HCT116 (cell line): Measurements from ENCODE around the gene MED1. TPM values are rescaled to one million over a fixed set of nuclear protein-coding genes. Genes with fewer than 3 reads are reported as not detected.
A peak's percentile ranks its signal among the peaks of the same experiment; 100 is the strongest.

Source experiments
- ATAC-seq: fragments of 200-7000 bp; cut with Tn5 transposase; 2 replicates; pipeline ENCODE4 v1.9.1; 2020; ENCODE audit warnings: mild to moderate bottlenecking, moderate library complexity
- Bru-seq: library from RNA; stranded (reverse); fragments of 400-500 nt; gene quantifications from one replicate; lab custom pipeline; 2021; lab: Mats Ljungman, UMichigan
- BruChase-seq, 2 experiments: library from RNA; stranded (reverse); fragments of 400-500 nt; gene quantifications; one replicate each; lab custom pipeline; 2021; lab: Mats Ljungman, UMichigan
- BruUV-seq: library from RNA; stranded (reverse); fragments of 400-500 nt; replicated peaks from 2 replicates; lab custom pipeline; 2021; lab: Mats Ljungman, UMichigan
- CTCF ChIA-PET: fragments of 300-600 bp; sonication (Branson Sonifier 250); formaldehyde crosslinking; loops from one replicate; lab custom pipeline; 2021; ENCODE audit warnings: antibody characterized with exemption; lab: Charles Lee
- POLR2A ChIA-PET: fragments of 300-600, 350-600 bp; sonication (Branson Sonifier 250); formaldehyde crosslinking; loops from one replicate; lab custom pipeline; 2021; ENCODE audit warnings: antibody characterized with exemption; lab: Charles Lee
- RAD21 ChIA-PET, 2 experiments: fragments of 300-600 bp; sonication (Branson Sonifier 250); formaldehyde crosslinking; loops; one replicate each; lab custom pipeline; 2023; ENCODE audit warnings: low total read pairs in 2 of 2; ENCODE audit not compliant: uncharacterized antibody in 2 of 2, unreplicated experiment in 2 of 2, low non-redundant PET in 1 of 2; lab: Charles Lee
- DNase-seq: peaks from one replicate; pipeline ENCODE4 v3.0.0-alpha.2; 2010; ENCODE audit warnings: low read depth, low spot score
- H2AFZ ChIP-seq: fragments of 200-600 bp; shearing (Covaris generic), sonication (generic); 2 replicates; pipeline ENCODE4 v1.6.1; 2017; ENCODE audit warnings: low read depth, mixed run types, mixed read lengths, antibody characterized with exemption, low read length; ENCODE audit not compliant: poor library complexity, severe bottlenecking
- H3K27ac ChIP-seq: 2 replicates; pipeline ENCODE4 v1.5.1; 2012; ENCODE audit warnings: low read depth, low read length
- H3K27me3 ChIP-seq: fragments of 200-600 bp; sonication (generic); 2 replicates; pipeline ENCODE4 v1.6.1; 2016; ENCODE audit warnings: mixed run types, low read length, mixed read lengths; ENCODE audit not compliant: insufficient read depth
- H3K36me3 ChIP-seq, 2 experiments: fragments of 200-500 bp in 1 of 2; fragments of 200-600 bp in 1 of 2; sonication (Bioruptor generic) in 1 of 2; sonication (generic) in 1 of 2; 2 replicates each; pipeline versions ENCODE4 v1.5.1 to v1.6.1; 2014 to 2016; ENCODE audit warnings: low read length in 2 of 2, inconsistent platforms in 1 of 2, mixed read lengths in 1 of 2, mixed run types in 1 of 2; ENCODE audit not compliant: insufficient read depth in 2 of 2, control insufficient read depth in 1 of 2
- H3K4me1 ChIP-seq, 2 experiments: fragments of 200-600 bp in 1 of 2; sonication (generic) in 1 of 2; 2 replicates each; pipeline versions ENCODE4 v1.5.1 to v1.6.1; 2012 to 2017; ENCODE audit warnings: low read length in 2 of 2, inconsistent platforms in 1 of 2, mild to moderate bottlenecking in 1 of 2, mixed read lengths in 1 of 2, mixed run types in 1 of 2, moderate library complexity in 1 of 2; ENCODE audit not compliant: insufficient read depth in 2 of 2, control insufficient read depth in 1 of 2
- H3K4me2 ChIP-seq: fragments of 200-600 bp; sonication (generic); 2 replicates; pipeline ENCODE4 v1.6.1; 2017; ENCODE audit warnings: mixed run types, low read length, mixed read lengths
- H3K4me3 ChIP-seq, 2 experiments: fragments of 200-600 bp in 1 of 2; sonication (generic) in 1 of 2; replicated peaks in 1 of 2; 2 replicates each; pipeline ENCODE4 v1.5.1; 2011 to 2016; ENCODE audit warnings: low read length in 2 of 2, control low read depth in 1 of 2, low read depth in 1 of 2, mild to moderate bottlenecking in 1 of 2, mixed read lengths in 1 of 2, mixed run types in 1 of 2
- H3K79me2 ChIP-seq: fragments of 200-600 bp; sonication (generic); 2 replicates; pipeline ENCODE4 v1.6.1; 2017; ENCODE audit warnings: mild to moderate bottlenecking, mixed run types, low read length, moderate library complexity, mixed read lengths; ENCODE audit not compliant: insufficient read depth
- H3K9ac ChIP-seq: fragments of 200-600 bp; sonication (generic); 2 replicates; pipeline ENCODE4 v1.6.1; 2016; ENCODE audit warnings: low read length, mixed read lengths
- H3K9me2 ChIP-seq: fragments of 200-600 bp; sonication (generic), shearing (Covaris generic); 2 replicates; pipeline ENCODE4 v1.6.1; 2017; ENCODE audit warnings: mixed run types, mild to moderate bottlenecking, moderate library complexity; ENCODE audit not compliant: insufficient read depth
- H3K9me3 ChIP-seq, 2 experiments: fragments of 200-500 bp in 1 of 2; fragments of 200-600 bp in 1 of 2; sonication (Bioruptor generic) in 1 of 2; sonication (generic) in 1 of 2; 2 replicates each; pipeline ENCODE4 v1.6.1; 2014 to 2017; ENCODE audit warnings: low read length in 2 of 2, mixed read lengths in 2 of 2, inconsistent platforms in 1 of 2, low read depth in 1 of 2, mild to moderate bottlenecking in 1 of 2, mixed run types in 1 of 2, moderate library complexity in 1 of 2; ENCODE audit not compliant: control insufficient read depth in 1 of 2, insufficient read depth in 1 of 2
- H4K20me1 ChIP-seq: fragments of 200-600 bp; sonication (generic), shearing (Covaris generic); 2 replicates; pipeline ENCODE4 v1.6.1; 2017; ENCODE audit warnings: mixed run types, mild to moderate bottlenecking, moderate library complexity; ENCODE audit not compliant: insufficient read depth
- ATF3 ChIP-seq: IDR thresholded peaks from 2 replicates; pipeline ENCODE4 v1.6.1; 2012
- CBX3 ChIP-seq: IDR thresholded peaks from 2 replicates; pipeline ENCODE4 v1.6.1; 2012; ENCODE audit warnings: low read depth
- CEBPB ChIP-seq: IDR thresholded peaks from 2 replicates; pipeline ENCODE4 v1.6.1; 2012; ENCODE audit warnings: low read depth
- EGR1 ChIP-seq: IDR thresholded peaks from 2 replicates; pipeline ENCODE4 v1.6.1; 2012; ENCODE audit warnings: low read depth
- ELF1 ChIP-seq: IDR thresholded peaks from 2 replicates; pipeline ENCODE4 v1.6.1; 2012; ENCODE audit warnings: low read depth, borderline replicate concordance
- EZH2 ChIP-seq: fragments of 200-600 bp; sonication (generic); IDR thresholded peaks from 2 replicates; pipeline ENCODE4 v1.6.1; 2017; ENCODE audit warnings: antibody characterized with exemption, mixed run types
- EZH2phosphoT487 ChIP-seq: fragments of 200-600 bp; IDR thresholded peaks from 2 replicates; pipeline ENCODE4 v1.6.1; 2018; ENCODE audit warnings: antibody characterized with exemption, borderline replicate concordance
- FOSL1 ChIP-seq: IDR thresholded peaks from 2 replicates; pipeline ENCODE4 v1.6.1; 2012; ENCODE audit warnings: low read depth
- JUND ChIP-seq: IDR thresholded peaks from 2 replicates; pipeline ENCODE4 v1.6.1; 2012
- MAX ChIP-seq: IDR thresholded peaks from 2 replicates; pipeline ENCODE4 v1.6.1; 2012
- POLR2AphosphoS5 ChIP-seq: IDR thresholded peaks from 2 replicates; pipeline ENCODE4 v1.6.1; 2011; ENCODE audit warnings: mild to moderate bottlenecking, low read depth, low read length, moderate library complexity
- RAD21 ChIP-seq: IDR thresholded peaks from 2 replicates; pipeline ENCODE4 v1.6.1; 2012; ENCODE audit warnings: low read depth, mild to moderate bottlenecking
- SIN3A ChIP-seq: IDR thresholded peaks from 2 replicates; pipeline ENCODE4 v1.6.1; 2012; ENCODE audit warnings: low read depth
- SP1 ChIP-seq: IDR thresholded peaks from 2 replicates; pipeline ENCODE4 v1.6.1; 2012; ENCODE audit warnings: low read depth
- TCF7L2 ChIP-seq: IDR thresholded peaks from 2 replicates; pipeline ENCODE4 v1.7.0; 2011; ENCODE audit warnings: borderline replicate concordance, inconsistent platforms; ENCODE audit not compliant: insufficient read depth, insufficient read length; ENCODE audit errors: extremely low read depth
- ZFX ChIP-seq: fragments of 450-650 bp; IDR thresholded peaks from 2 replicates; pipeline ENCODE4 v1.6.1; 2017
- ZNF274 ChIP-seq: fragments of 200-500 bp; sonication (Bioruptor generic); IDR thresholded peaks from 2 replicates; pipeline ENCODE4 v1.6.1; 2014; ENCODE audit warnings: mild to moderate bottlenecking, low read depth, low read length, inconsistent platforms
- intact Hi-C: fragments of 100-400 bp; cut with micrococcal nuclease; formaldehyde crosslinking; loops from 2 replicates; pipeline ENCODE4 v1.10.0; 2022
- long read RNA-seq: library from polyadenylated mRNA; unstranded; transcript quantifications from one replicate; pipeline ENCODE4 v2.0.0, GENCODE V29; 2021; ENCODE audit not compliant: unreplicated experiment
- polyA plus RNA-seq: library from polyadenylated mRNA; unstranded; fragments of >200 nt; gene quantifications from 2 replicates; pipeline ENCODE4 v1.2.1, GENCODE V29; 2012; ENCODE audit warnings: missing spikeins
- total RNA-seq: library from RNA; stranded (reverse); gene quantifications from one replicate; pipeline ENCODE4 v1.2.1, GENCODE V29; 2021; ENCODE audit not compliant: unreplicated experiment
- TF ChIP-seq, protein P1 (sequence below), 3 experiments: fragments of 200-600 bp in 1 of 3; sonication (generic) in 1 of 3; IDR thresholded peaks in 2 of 3; conservative IDR thresholded peaks in 1 of 3; 2 replicates each; pipeline ENCODE4 v1.5.1; 2012 to 2017; ENCODE audit warnings: low read depth in 2 of 3, low read length in 2 of 3, antibody characterized with exemption in 1 of 3, borderline replicate concordance in 1 of 3, control low read depth in 1 of 3, mild to moderate bottlenecking in 1 of 3, mixed read lengths in 1 of 3, mixed run types in 1 of 3, moderate library complexity in 1 of 3; ENCODE audit not compliant: insufficient read depth in 1 of 3
- TF ChIP-seq, protein P2 (sequence below): IDR thresholded peaks from 2 replicates; pipeline ENCODE4 v1.6.1; 2012; ENCODE audit warnings: low read depth

The MED1 gene
- 55.7 TPM for total RNA-seq
- polyA plus RNA-seq = 21.2 and 27.4 TPM in 2 replicates
- percentile 77 among the genes with signal in this experiment for Bru-seq, nascent RNA
- BruChase-seq, experiment 1, labeled RNA remaining after a 6-hour chase = percentile 94 among the genes with signal in this experiment
- percentile 90 among the genes with signal in this experiment for BruChase-seq, experiment 2, labeled RNA remaining after a 2-hour chase
- long read RNA-seq, full-length matches to known transcripts = 4 of 35 reads
- long read RNA-seq, partial matches to known transcripts = 3 of 35 reads
- long read RNA-seq, other reads (novel, unspliced or antisense) = 28 of 35 reads

- H4K20me1 ChIP-seq = no peaks in the 10 kb centered on the region; the same call in 1 of the 2 replicates
- peak; percentile 93 for ATAC-seq
- H3K9ac ChIP-seq = peak within 1 kb of the TSS; percentile 98
- CTCF ChIA-PET = interaction anchor here (0.9 kb wide), 1 partner anchor 10 kb away, joined by 4 read pairs; the partner anchor contains the start of gene CDK12
- H2AFZ ChIP-seq = peak within 1 kb of the TSS; percentile 86
- H3K27ac ChIP-seq = peak within 1 kb of the TSS; percentile 64
- peaks cover 7 to 15% of the 10 kb centered on the region in 2 experiments; a peak in 3 of 4 replicates for H3K36me3 ChIP-seq
- DNase-seq = peak; percentile 96
- H3K27me3 ChIP-seq = no peaks in the 10 kb centered on the region
- RAD21 ChIA-PET = interaction anchor here in 1 of 2 experiments (0.8 kb wide), 1 partner anchor 10 kb away, joined by 4 read pairs; the partner anchor contains the start of gene CDK12
- peaks cover 2 to 19% of the 10 kb centered on the region in 2 experiments; a peak in 3 of 4 replicates for H3K4me1 ChIP-seq
- no TSS peak for BruUV-seq
- POLR2A ChIA-PET = interaction anchor here (0.7 to 3.4 kb wide), 6 partner anchors 9 to 278 kb away, joined by 3 to 24 read pairs (median 4); partner anchors contain the start of genes CDK12 and FBXL20
- intact Hi-C loops = no loop called here
- no peaks in the 10 kb centered on the region for H3K9me2 ChIP-seq
- peak within 1 kb of the TSS; percentile 99 for H3K4me2 ChIP-seq
- no peaks in the 10 kb centered on the region for H3K9me3 ChIP-seq
- peak within 1 kb of the TSS; percentile 76 to 99 for H3K4me3 ChIP-seq
- peaks cover 48% of the 10 kb centered on the region for H3K79me2 ChIP-seq
- TF ChIP-seq ZFX (no peak), ELF1 (peak; percentile 62), EZH2phosphoT487 (no peak), CBX3 (0 out of 2 replicates have a peak, but pooled peaks have one; percentile 55), ZNF274 (no peak), MAX (peak; percentile 80), SP1 (peak; percentile 55), FOSL1 (no peak), ATF3 (no peak), JUND (no peak), CEBPB (peak; percentile 67), TCF7L2 (peak; percentile 98), SIN3A (peak; percentile 81), EGR1 (no peak), EZH2 (no peak), RAD21 (no peak), POLR2AphosphoS5 (peak; percentile 92)
- TF ChIP-seq, protein P1, sequence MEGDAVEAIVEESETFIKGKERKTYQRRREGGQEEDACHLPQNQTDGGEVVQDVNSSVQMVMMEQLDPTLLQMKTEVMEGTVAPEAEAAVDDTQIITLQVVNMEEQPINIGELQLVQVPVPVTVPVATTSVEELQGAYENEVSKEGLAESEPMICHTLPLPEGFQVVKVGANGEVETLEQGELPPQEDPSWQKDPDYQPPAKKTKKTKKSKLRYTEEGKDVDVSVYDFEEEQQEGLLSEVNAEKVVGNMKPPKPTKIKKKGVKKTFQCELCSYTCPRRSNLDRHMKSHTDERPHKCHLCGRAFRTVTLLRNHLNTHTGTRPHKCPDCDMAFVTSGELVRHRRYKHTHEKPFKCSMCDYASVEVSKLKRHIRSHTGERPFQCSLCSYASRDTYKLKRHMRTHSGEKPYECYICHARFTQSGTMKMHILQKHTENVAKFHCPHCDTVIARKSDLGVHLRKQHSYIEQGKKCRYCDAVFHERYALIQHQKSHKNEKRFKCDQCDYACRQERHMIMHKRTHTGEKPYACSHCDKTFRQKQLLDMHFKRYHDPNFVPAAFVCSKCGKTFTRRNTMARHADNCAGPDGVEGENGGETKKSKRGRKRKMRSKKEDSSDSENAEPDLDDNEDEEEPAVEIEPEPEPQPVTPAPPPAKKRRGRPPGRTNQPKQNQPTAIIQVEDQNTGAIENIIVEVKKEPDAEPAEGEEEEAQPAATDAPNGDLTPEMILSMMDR (IDR thresholded peaks at IDR 0.05 in 2 of 3, conservative IDR thresholded peaks at IDR 0.05 in 1 of 3; ENCODE audit: borderline replicate concordance in 1 of 3, insufficient read depth in 1 of 3, low read depth in 2 of 3, low read length in 2 of 3) = no peak
- TF ChIP-seq, protein P2, sequence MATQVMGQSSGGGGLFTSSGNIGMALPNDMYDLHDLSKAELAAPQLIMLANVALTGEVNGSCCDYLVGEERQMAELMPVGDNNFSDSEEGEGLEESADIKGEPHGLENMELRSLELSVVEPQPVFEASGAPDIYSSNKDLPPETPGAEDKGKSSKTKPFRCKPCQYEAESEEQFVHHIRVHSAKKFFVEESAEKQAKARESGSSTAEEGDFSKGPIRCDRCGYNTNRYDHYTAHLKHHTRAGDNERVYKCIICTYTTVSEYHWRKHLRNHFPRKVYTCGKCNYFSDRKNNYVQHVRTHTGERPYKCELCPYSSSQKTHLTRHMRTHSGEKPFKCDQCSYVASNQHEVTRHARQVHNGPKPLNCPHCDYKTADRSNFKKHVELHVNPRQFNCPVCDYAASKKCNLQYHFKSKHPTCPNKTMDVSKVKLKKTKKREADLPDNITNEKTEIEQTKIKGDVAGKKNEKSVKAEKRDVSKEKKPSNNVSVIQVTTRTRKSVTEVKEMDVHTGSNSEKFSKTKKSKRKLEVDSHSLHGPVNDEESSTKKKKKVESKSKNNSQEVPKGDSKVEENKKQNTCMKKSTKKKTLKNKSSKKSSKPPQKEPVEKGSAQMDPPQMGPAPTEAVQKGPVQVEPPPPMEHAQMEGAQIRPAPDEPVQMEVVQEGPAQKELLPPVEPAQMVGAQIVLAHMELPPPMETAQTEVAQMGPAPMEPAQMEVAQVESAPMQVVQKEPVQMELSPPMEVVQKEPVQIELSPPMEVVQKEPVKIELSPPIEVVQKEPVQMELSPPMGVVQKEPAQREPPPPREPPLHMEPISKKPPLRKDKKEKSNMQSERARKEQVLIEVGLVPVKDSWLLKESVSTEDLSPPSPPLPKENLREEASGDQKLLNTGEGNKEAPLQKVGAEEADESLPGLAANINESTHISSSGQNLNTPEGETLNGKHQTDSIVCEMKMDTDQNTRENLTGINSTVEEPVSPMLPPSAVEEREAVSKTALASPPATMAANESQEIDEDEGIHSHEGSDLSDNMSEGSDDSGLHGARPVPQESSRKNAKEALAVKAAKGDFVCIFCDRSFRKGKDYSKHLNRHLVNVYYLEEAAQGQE = no peak
Measured at GRCh38 chr17:39450847-39451581, at the start of gene MED1. Gene MED1 (minus strand): TSS chr17:39451263. CDS start chr17:39451062, 201 bp downstream.
